Adrenal gland (tissue), 5 donors: ENCODE results near the gene GRID1.

ENCODE experiments used
- CTCF ChIP-seq, 6 experiments: fragments of 450-650 bp in 4 of 6; fragments of 200-600 bp in 2 of 6; sonication (generic) in 1 of 6; IDR thresholded peaks; 1 replicate in 5 of 6; 2 replicates in 1 of 6; pipeline versions ENCODE4 v1.5.1 to v1.8.0; 2016 to 2021; ENCODE audit warnings: antibody characterized with exemption in 6 of 6, mild to moderate bottlenecking in 2 of 6, moderate library complexity in 1 of 6
- POLR2A ChIP-seq, 2 donors: fragments of 450-650 bp; IDR thresholded peaks; one replicate each; pipeline ENCODE4 v1.6.1; 2017; ENCODE audit warnings: antibody characterized with exemption in 2 of 2, mild to moderate bottlenecking in 2 of 2, moderate library complexity in 1 of 2
- donor health status: DM: no; HTN: no; CAD: no.

- TF ChIP-seq CTCF (IDR thresholded peaks at IDR 0.05) = no peak
- TF ChIP-seq POLR2A (IDR thresholded peaks at IDR 0.05) = no peak
Observed at GRCh38 chr10:86397120-86397519, 30.5 kb upstream of the GRID1 start.
